Mesenchymal stem cell (in vitro differentiated cells and primary cell): ENCODE measurements around the gene LEMD1.

ENCODE experiments used
- DNase-seq: peaks from one replicate; pipeline ENCODE4 v3.0.0-alpha.2; 2013
- H2AFZ ChIP-seq: one replicate; pipeline ENCODE4 v1.6.1; 2013; ENCODE audit warnings: low read depth, mild to moderate bottlenecking, control low read depth, inconsistent platforms, low read length, moderate library complexity
- H2AK5ac ChIP-seq: 2 replicates; pipeline ENCODE4 v1.6.1; 2013; ENCODE audit warnings: low read length, moderate library complexity, mild to moderate bottlenecking, inconsistent platforms; ENCODE audit not compliant: severe bottlenecking
- H2BK120ac ChIP-seq: one replicate; pipeline ENCODE4 v1.6.1; 2013; ENCODE audit warnings: low read depth, mild to moderate bottlenecking, inconsistent platforms, low read length, moderate library complexity
- H2BK12ac ChIP-seq, 2 experiments: one replicate each; pipeline ENCODE4 v1.6.1; 2013; ENCODE audit warnings: inconsistent platforms in 2 of 2, low read length in 2 of 2, mild to moderate bottlenecking in 2 of 2, moderate library complexity in 2 of 2, control low read depth in 1 of 2
- H2BK15ac ChIP-seq: one replicate; pipeline ENCODE4 v1.6.1; 2013; ENCODE audit warnings: mild to moderate bottlenecking, low read depth, inconsistent platforms; ENCODE audit not compliant: poor library complexity, severe bottlenecking
- H2BK5ac ChIP-seq: 2 replicates; pipeline ENCODE4 v1.6.1; 2013; ENCODE audit warnings: low read depth, mild to moderate bottlenecking, low read length, control low read depth, inconsistent platforms; ENCODE audit not compliant: poor library complexity, severe bottlenecking
- H3K14ac ChIP-seq, 2 experiments: one replicate each; pipeline ENCODE4 v1.6.1; 2013; ENCODE audit warnings: inconsistent platforms in 2 of 2, low read length in 2 of 2, control low read depth in 1 of 2, mild to moderate bottlenecking in 1 of 2, moderate library complexity in 1 of 2
- H3K18ac ChIP-seq, 2 experiments: one replicate each; pipeline ENCODE4 v1.6.1; 2013; ENCODE audit warnings: inconsistent platforms in 2 of 2, low read length in 2 of 2, control low read depth in 1 of 2, low read depth in 1 of 2, mild to moderate bottlenecking in 1 of 2
- H3K23ac ChIP-seq, 2 experiments: one replicate each; pipeline ENCODE4 v1.6.1; 2013; ENCODE audit warnings: inconsistent platforms in 2 of 2, low read length in 2 of 2, mild to moderate bottlenecking in 2 of 2, moderate library complexity in 2 of 2, control low read depth in 1 of 2
- H3K27ac ChIP-seq: 2 replicates; pipeline ENCODE4 v1.5.1; 2013; ENCODE audit warnings: mild to moderate bottlenecking, moderate library complexity, low read length, control low read depth, inconsistent platforms; ENCODE audit not compliant: poor library complexity, severe bottlenecking
- H3K27me3 ChIP-seq, 2 experiments: 2 replicates each; pipeline versions ENCODE4 v1.6.1 to v1.7.0; 2013; ENCODE audit warnings: low read length in 2 of 2, mild to moderate bottlenecking in 2 of 2, moderate library complexity in 2 of 2, control low read depth in 1 of 2, inconsistent platforms in 1 of 2; ENCODE audit not compliant: control insufficient read depth in 1 of 2, insufficient read depth in 1 of 2
- H3K36me3 ChIP-seq, 2 experiments: 2 replicates each; pipeline versions ENCODE4 v1.6.1 to v1.7.0; 2013; ENCODE audit warnings: low read length in 2 of 2, control low read depth in 1 of 2, inconsistent platforms in 1 of 2, low read depth in 1 of 2, mild to moderate bottlenecking in 1 of 2; ENCODE audit not compliant: insufficient read depth in 2 of 2, control insufficient read depth in 1 of 2
- H3K4ac ChIP-seq, 2 experiments: one replicate each; pipeline ENCODE4 v1.6.1; 2013; ENCODE audit warnings: inconsistent platforms in 2 of 2, low read length in 2 of 2, mild to moderate bottlenecking in 2 of 2, moderate library complexity in 2 of 2, control low read depth in 1 of 2, low read depth in 1 of 2
- H3K4me1 ChIP-seq: 2 replicates; pipeline ENCODE4 v1.6.1; 2013; ENCODE audit warnings: low read depth, low read length, control low read depth; ENCODE audit not compliant: control insufficient read depth, insufficient read depth
- H3K4me2 ChIP-seq: 2 replicates; pipeline ENCODE4 v1.6.1; 2013; ENCODE audit warnings: low read length, mild to moderate bottlenecking, inconsistent platforms; ENCODE audit not compliant: poor library complexity, severe bottlenecking
- H3K4me3 ChIP-seq, 2 experiments: 2 replicates each; pipeline versions ENCODE4 v1.5.1 to v1.7.0; 2013; ENCODE audit warnings: low read length in 2 of 2, mild to moderate bottlenecking in 2 of 2, control low read depth in 1 of 2, low read depth in 1 of 2; ENCODE audit not compliant: insufficient read depth in 1 of 2
- H3K79me1 ChIP-seq: replicated peaks from 2 replicates; pipeline ENCODE4 v1.6.1; 2013; ENCODE audit warnings: mild to moderate bottlenecking, control low read depth, low read length, inconsistent platforms; ENCODE audit not compliant: poor library complexity, severe bottlenecking
- H3K9ac ChIP-seq: 2 replicates; pipeline ENCODE4 v1.7.0; 2013; ENCODE audit warnings: mild to moderate bottlenecking, low read length, moderate library complexity
- H3K9me3 ChIP-seq: 2 replicates; pipeline ENCODE4 v1.7.0; 2013; ENCODE audit warnings: mild to moderate bottlenecking, low read length; ENCODE audit not compliant: control insufficient read depth
- H4K8ac ChIP-seq: one replicate; pipeline ENCODE4 v1.6.1; 2013; ENCODE audit warnings: inconsistent platforms, mild to moderate bottlenecking, low read length, moderate library complexity
- H4K91ac ChIP-seq: one replicate; pipeline ENCODE4 v1.6.1; 2013; ENCODE audit warnings: mild to moderate bottlenecking, low read length, inconsistent platforms
- WGBS: methylation state at CpG from one replicate; pipeline ENCODE4 v1.1.7; 2013; ENCODE audit warnings: mixed read lengths; 5-methylcytosine and 5-hydroxymethylcytosine counted together

Gene LEMD1

GRCh38 chr1:205437570-205437969, 15.7 kb upstream of the LEMD1 start:
- Histone ChIP-seq H2AFZ (no peak overlapping the region), H3K9me3 (no peaks in the 10 kb centered on the region), H2BK120ac (no peak overlapping the region), H3K36me3 (no peaks in the 10 kb centered on the region), H3K4me2 (no peak overlapping the region), H2BK15ac (no peak overlapping the region), H3K27me3 (peaks cover 71 to 81% of the 10 kb centered on the region in 2 experiments), H3K4me1 (peaks cover 26% of the 10 kb centered on the region), H3K18ac (no peak overlapping the region), H4K91ac (no peak overlapping the region), H3K23ac (no peak overlapping the region), H3K14ac (no peak overlapping the region), H3K79me1 (no peaks in the 10 kb centered on the region), H3K9ac (no peak overlapping the region), H4K8ac (no peak overlapping the region), H3K27ac (no peak overlapping the region), H3K4me3 (no peak overlapping the region), H2BK5ac (no peak overlapping the region), H2BK12ac (no peak overlapping the region), H2AK5ac (no peak overlapping the region), H3K4ac (no peak overlapping the region)
- DNase-seq = no peak
- WGBS = 86% methylated on average over 2 of the region's 2 CpGs

GRCh38 chr1:205436776-205437410, 15.0 kb upstream of the LEMD1 start:
- H3K18ac ChIP-seq = no peak overlapping the region
- 86% methylated on average over 3 of the region's 5 CpGs for WGBS
- no peak overlapping the region for H3K4me3 ChIP-seq
- no peak overlapping the region for H3K4ac ChIP-seq
- H2AK5ac ChIP-seq = no peak overlapping the region
- no peaks in the 10 kb centered on the region for H3K36me3 ChIP-seq
- H2BK120ac ChIP-seq = no peak overlapping the region
- H4K91ac ChIP-seq = no peak overlapping the region
- peaks cover 78 to 88% of the 10 kb centered on the region in 2 experiments for H3K27me3 ChIP-seq
- no peak overlapping the region for H3K9ac ChIP-seq
- peaks cover 20% of the 10 kb centered on the region for H3K4me1 ChIP-seq
- H3K14ac ChIP-seq = no peak overlapping the region
- H4K8ac ChIP-seq = no peak overlapping the region
- no peak overlapping the region for H3K27ac ChIP-seq
- H3K79me1 ChIP-seq = no peaks in the 10 kb centered on the region
- H3K9me3 ChIP-seq = no peaks in the 10 kb centered on the region
- H3K23ac ChIP-seq = no peak overlapping the region
- no peak for DNase-seq
- no peak overlapping the region for H2AFZ ChIP-seq
- no peak overlapping the region for H3K4me2 ChIP-seq
- no peak overlapping the region for H2BK12ac ChIP-seq
- H2BK15ac ChIP-seq = no peak overlapping the region
- H2BK5ac ChIP-seq = no peak overlapping the region

- Histone ChIP-seq H3K9me3 (no peaks in the 10 kb centered on the region), H3K14ac (no peak overlapping the region), H3K4me3 (no peak overlapping the region), H2BK15ac (no peak overlapping the region), H2AFZ (no peak overlapping the region), H3K36me3 (no peaks in the 10 kb centered on the region), H2BK12ac (no peak overlapping the region), H3K27me3 (peaks cover 85 to 87% of the 10 kb centered on the region in 2 experiments), H2BK5ac (no peak overlapping the region), H3K9ac (no peak overlapping the region), H3K27ac (no peak overlapping the region), H2AK5ac (no peak overlapping the region), H3K79me1 (no peaks in the 10 kb centered on the region), H4K91ac (no peak overlapping the region), H3K4ac (no peak overlapping the region), H3K4me2 (no peak overlapping the region), H3K18ac (no peak overlapping the region), H3K4me1 (peaks cover 13% of the 10 kb centered on the region), H3K23ac (no peak overlapping the region), H2BK120ac (no peak overlapping the region), H4K8ac (no peak overlapping the region)
- DNase-seq = peak; percentile 12
- WGBS = 57% methylated on average over 11 of the region's 11 CpGs
Measured at GRCh38 chr1:205435578-205436573, 14.0 kb upstream of the LEMD1 start.

GRCh38 chr1:205434738-205435137, 12.9 kb upstream of the LEMD1 start:
- Histone ChIP-seq H2BK120ac (no peak overlapping the region), H3K27ac (no peak overlapping the region), H2AFZ (no peak overlapping the region), H4K91ac (no peak overlapping the region), H4K8ac (no peak overlapping the region), H3K9ac (no peak overlapping the region), H3K27me3 (peaks cover 84 to 87% of the 10 kb centered on the region in 2 experiments), H3K9me3 (no peaks in the 10 kb centered on the region), H3K4ac (no peak overlapping the region), H3K18ac (no peak overlapping the region), H2AK5ac (no peak overlapping the region), H2BK5ac (no peak overlapping the region), H2BK15ac (no peak overlapping the region), H3K4me2 (no peak overlapping the region), H3K4me3 (no peak overlapping the region), H3K36me3 (no peaks in the 10 kb centered on the region), H3K14ac (no peak overlapping the region), H2BK12ac (no peak overlapping the region), H3K23ac (no peak overlapping the region), H3K4me1 (peaks cover 9% of the 10 kb centered on the region), H3K79me1 (no peaks in the 10 kb centered on the region)
- WGBS = 26% methylated on average over 6 of the region's 6 CpGs
- DNase-seq = no peak
